Epithelial cell of prostate (primary cell): ENCODE results near the gene POU3F1.

Experiments
- DNase-seq: peaks from one replicate; pipeline ENCODE4 v3.0.0-alpha.2; 2011; ENCODE audit warnings: low read depth, low spot score
- H3K27ac ChIP-seq: fragments of 450-650 bp; 2 replicates; pipeline ENCODE4 v1.5.1; 2017; ENCODE audit warnings: mild to moderate bottlenecking

The POU3F1 gene

DNA sequence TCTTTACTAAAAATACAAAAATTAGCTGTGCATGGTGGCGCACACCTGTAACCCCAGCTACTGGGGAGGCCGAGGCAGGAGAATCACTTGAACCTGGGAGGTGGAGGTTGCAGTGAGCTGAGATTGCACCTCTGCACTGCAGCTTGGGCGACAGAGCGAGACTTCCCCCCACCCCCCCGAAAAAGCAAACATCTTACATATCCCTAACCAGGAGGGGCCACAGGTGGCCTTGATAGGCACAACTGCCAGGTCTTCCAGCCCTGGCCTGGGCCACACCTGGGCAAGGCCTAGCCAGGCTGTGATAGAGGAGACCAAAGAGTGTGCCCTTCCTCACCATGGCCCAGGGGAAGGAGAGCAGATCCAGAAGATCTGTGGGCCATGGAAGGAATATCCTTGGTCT, 28.6 kb upstream of the POU3F1 start:
- H3K27ac ChIP-seq, result no peak overlapping the region
- DNase-seq, result no peak

DNA sequence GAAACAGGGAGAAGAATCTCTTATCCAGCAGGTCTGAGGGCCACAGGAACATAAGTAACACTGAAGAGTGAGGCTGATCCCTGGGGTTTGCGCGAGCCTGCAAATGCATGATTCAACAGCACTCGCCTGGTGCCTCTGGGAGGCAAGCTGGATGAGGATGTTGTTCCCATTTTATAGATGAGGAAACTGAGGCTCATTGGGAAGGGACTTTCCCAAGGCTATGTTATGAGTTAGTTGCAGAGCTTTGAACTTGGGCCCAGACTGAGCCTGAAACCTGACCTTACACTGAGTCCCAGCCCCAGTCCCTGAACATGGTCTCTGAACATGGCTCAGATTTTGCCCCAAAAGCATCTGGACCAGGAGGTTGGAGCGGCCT, 27.7 kb upstream of the POU3F1 start:
- no peak overlapping the region for H3K27ac ChIP-seq
- no peak for DNase-seq

GRCh38 chr1:38073534-38074301, 27.1 kb upstream of the POU3F1 start:
- no peak overlapping the region for H3K27ac ChIP-seq
- DNase-seq, result no peak

GRCh38 chr1:38072858-38073257, 26.3 kb upstream of the POU3F1 start:
- no peak for DNase-seq
- H3K27ac ChIP-seq, result no peak overlapping the region

GRCh38 chr1:38071312-38072256, 25.0 kb upstream of the POU3F1 start:
- H3K27ac ChIP-seq, result no peak overlapping the region
- DNase-seq, result no peak

- H3K27ac ChIP-seq, result no peak overlapping the region
- DNase-seq, result no peak
These were observed 22.4 kb upstream of the POU3F1 start for GRCh38 chr1:38068980-38069340.

- no peak for DNase-seq
- no peak overlapping the region for H3K27ac ChIP-seq
These were observed 21.8 kb upstream of the POU3F1 start for GRCh38 chr1:38068220-38068979.

- H3K27ac ChIP-seq, result no peak overlapping the region
- DNase-seq, result no peak
These were observed 17.8 kb upstream of the POU3F1 start for GRCh38 chr1:38064197-38064903.

DNA sequence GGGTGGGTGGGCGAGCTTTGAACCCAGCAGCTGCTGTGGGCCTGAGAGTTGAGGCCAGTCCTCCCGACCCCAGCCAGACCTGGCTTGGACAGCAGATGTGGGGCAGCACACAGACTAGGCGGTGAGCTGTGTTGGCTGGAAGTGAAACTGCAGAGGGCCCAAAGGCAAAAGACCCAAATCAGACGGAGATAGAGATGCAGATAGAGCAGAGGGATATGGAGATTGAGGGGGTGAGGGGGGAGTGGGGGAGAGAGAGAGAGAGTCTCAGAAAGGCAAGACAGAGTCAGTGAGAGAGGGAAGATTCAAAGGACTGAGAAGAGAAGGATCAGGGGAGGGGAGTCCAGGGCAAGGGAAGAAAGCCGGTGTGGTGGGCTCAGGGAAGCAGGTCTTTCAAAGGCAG, 17.0 kb upstream of the POU3F1 start:
- DNase-seq, result no peak
- no peak overlapping the region for H3K27ac ChIP-seq

DNA sequence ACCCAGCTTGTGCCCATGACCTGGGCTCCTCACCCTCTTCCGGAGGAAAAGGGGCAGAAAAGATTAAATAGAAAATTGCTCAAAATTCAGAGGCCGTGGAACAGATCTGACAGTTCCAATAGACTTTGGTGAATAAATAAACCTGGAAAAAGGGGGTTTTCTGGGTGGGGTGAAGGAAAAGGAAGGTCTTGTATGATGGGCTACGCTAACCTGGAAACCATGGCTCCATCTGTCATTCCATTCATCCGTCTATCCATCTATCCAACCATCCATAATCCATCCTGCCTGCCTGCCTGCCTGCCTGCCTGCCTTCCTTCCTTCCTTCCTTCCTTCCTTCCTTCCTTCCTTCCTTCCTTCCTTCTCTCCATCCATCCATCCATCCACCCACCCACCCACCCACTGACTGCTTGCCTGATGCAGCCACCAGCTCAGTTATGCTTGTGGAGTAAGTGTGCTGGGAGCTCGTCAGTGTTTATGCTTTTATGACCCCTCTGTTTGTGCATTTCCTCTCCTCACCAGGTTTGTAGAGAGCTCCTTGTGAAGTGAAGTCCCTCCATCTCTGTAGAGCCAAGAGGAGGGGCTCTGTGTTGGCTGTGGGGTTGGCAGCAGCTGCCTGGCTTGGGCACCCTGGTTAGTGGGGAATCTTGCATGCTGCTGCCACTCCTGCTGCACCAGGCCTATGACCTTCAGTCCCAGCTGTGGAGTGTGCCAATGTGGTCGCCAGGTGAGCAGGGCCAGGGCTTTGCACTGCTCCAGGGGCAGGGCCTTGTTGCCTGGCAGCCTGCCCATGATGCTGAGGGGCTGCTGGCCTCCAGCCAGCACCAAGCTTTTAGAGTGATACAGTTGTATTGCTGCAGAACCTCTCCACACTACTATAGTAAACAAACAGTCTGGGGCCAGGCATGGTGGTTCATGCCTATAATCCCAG, 16.0 kb upstream of the POU3F1 start:
- H3K27ac ChIP-seq, result no peak overlapping the region
- no peak for DNase-seq

- DNase-seq, result no peak
- no peak overlapping the region for H3K27ac ChIP-seq
These were observed 15.3 kb upstream of the POU3F1 start for GRCh38 chr1:38061883-38062328.

DNA sequence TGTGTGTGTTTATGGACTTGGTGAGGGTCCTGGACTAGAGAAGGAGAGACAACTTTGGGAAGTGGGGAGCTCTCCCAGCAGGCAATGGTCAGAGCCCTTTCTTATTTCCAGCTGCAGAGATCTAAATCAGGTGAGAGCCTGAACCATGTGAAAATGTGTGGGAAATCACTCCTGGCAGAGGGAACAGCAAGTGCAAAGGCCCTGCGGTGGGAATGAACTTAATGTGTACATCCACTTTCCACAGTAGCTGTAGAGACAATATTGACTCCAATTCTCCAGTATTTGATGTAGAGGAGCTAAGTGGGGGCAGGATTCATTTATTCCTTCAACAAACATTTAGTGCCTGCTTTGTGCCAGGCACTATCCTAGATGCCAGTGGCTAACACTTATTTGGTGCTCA, 14.7 kb upstream of the POU3F1 start:
- no peak for DNase-seq
- H3K27ac ChIP-seq, result no peak overlapping the region

DNA sequence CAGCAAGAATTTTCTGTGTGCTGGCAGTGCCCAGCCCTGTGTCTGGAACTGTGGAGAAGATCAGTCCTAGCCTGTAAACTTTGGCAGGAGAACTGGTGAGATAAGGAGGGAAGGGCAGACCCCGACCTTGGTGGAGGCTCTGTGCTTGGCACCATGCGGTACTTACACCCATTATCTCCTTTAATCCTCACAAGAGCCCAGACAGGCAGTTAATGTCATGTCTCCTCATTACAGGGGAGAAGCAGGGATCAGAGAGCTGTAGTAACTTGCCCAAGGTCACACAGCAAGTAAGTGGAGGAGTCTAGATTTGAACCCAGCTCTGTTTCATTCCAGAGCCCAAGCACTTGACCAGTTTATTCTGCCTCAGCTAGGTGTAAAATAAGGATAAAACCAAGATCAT, 13.9 kb upstream of the POU3F1 start:
- no peak for DNase-seq
- no peak overlapping the region for H3K27ac ChIP-seq

- DNase-seq, result no peak
- no peak overlapping the region for H3K27ac ChIP-seq
These were observed 13.2 kb upstream of the POU3F1 start for GRCh38 chr1:38059635-38060250.

- no peak overlapping the region for H3K27ac ChIP-seq
- no peak for DNase-seq
These were observed 9.4 kb upstream of the POU3F1 start for GRCh38 chr1:38055965-38056364.

DNA sequence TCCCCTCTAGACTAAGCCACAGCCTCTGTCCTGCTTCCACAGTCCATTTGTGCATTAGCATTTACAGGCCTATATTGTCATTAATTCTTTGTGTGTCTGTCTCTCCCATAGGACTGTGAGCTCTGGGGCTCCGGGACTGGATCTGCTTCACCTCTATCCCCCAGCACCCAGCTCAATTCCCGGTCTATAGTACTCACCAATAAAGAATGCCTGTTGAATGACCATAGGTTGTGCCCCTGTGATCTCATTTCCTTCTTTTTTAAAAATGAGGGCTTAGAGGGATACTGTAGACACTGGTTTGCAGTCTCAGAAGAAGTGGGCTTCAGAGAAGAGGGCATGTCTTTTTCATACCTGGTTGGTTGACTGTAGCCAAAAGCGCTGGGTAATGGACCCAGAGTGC, 8.8 kb upstream of the POU3F1 start:
- DNase-seq, result no peak
- H3K27ac ChIP-seq, result no peak overlapping the region

DNA sequence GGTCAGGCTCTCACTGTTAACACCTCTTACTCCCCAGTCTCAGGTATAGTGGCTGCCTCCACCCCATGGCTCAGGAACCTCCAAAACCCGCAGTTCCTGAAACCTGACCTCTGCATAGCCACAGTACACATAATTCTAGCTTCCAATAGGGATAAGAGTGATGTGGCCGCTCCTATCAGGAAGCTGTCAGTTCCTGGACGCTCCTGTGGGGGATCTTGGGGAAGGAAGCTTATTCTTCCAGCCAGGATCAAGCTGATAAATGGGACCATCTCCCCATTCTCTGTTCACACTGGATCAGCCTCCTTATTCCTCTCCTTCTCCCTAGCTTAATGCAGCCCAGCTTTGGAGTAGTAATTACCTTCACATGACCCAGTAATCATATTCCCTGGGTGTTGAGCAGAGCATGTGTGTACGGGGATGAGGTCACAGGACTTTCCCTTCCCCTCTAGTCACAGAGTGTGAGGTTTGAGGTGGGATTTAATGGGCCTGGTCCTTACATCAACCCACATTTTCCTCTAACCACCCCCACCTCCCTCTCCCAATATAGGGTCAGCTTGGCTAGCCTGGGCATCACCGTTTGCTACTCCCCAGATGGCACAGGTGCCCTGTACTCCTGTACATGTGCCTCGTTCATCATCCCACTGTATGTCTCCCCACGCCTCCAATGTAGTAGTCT, 7.0 kb upstream of the POU3F1 start:
- DNase-seq, result no peak
- H3K27ac ChIP-seq, result no peak overlapping the region

DNA sequence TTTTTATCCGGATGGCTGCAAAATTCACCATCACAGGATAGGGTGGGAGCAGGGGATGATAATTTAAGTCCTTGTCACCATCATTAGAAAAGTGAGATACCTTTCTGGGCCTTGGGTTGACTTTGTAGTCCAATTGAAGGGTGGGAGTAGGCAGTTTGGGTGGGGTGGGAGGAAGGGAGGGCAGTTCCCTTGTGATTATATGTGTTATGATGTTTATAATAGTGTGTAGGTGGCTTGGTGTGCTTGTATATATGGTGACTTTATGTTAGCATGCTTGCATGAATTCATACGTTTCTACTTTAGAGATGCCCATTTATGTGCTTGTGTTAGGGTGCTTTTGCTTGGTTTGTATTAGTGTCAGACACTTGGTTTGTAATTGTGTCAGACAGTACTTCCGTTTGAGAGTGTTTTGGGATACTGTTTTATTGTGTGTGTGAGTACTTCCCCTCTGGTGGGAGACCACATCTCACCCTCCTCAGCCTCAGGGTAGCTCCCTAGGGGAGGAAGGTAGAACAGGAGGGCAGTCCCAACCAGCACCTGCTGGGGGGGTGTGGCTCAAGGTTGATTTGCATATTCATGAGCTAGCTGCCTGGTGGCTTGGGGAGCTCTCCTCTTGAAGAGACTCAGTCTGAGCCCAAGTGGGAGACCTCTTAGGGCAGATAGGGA, 6.3 kb upstream of the POU3F1 start:
- DNase-seq, result no peak
- no peak overlapping the region for H3K27ac ChIP-seq
